Type B pancreatic cell (in vitro differentiated cells): ENCODE results near the gene AGR3. TPM values are rescaled to one million over a fixed set of nuclear protein-coding genes. Genes with fewer than 3 reads are reported as not detected.
A peak's percentile ranks its signal among the peaks of the same experiment; 100 is the strongest.

Source experiments
- DNase-seq: peaks from one replicate; pipeline ENCODE4 v3.0.0; 2021; ENCODE audit warnings: mixed read lengths; ENCODE audit not compliant: unreplicated experiment; ENCODE audit errors: extremely low spot score
- H3K27ac Mint-ChIP-seq: 2 replicates; pipeline ENCODE4 v1.8.0; 2021; ENCODE audit warnings: mild to moderate bottlenecking, mixed read lengths
- H3K27me3 Mint-ChIP-seq: 2 replicates; pipeline ENCODE4 v1.8.0; 2021; ENCODE audit warnings: mixed read lengths
- H3K36me3 Mint-ChIP-seq: 2 replicates; pipeline ENCODE4 v1.8.0; 2021; ENCODE audit warnings: mixed read lengths
- H3K4me1 Mint-ChIP-seq: one replicate; pipeline ENCODE4 v1.8.0; 2021; ENCODE audit warnings: mixed read lengths; ENCODE audit not compliant: unreplicated experiment
- H3K4me3 Mint-ChIP-seq: 2 replicates; pipeline ENCODE4 v1.8.0; 2021; ENCODE audit warnings: mild to moderate bottlenecking, mixed read lengths
- H3K9me3 Mint-ChIP-seq: 2 replicates; pipeline ENCODE4 v1.8.0; 2021; ENCODE audit warnings: mixed read lengths
- CTCF ChIP-seq: fragments of 200-600 bp; sonication (generic); conservative IDR thresholded peaks from 2 replicates; pipeline ENCODE4 v1.5.0; 2021; ENCODE audit warnings: antibody characterized with exemption, mild to moderate bottlenecking
- total RNA-seq: library from RNA; stranded (reverse); gene quantifications from 2 replicates; pipeline ENCODE4 v1.2.1, GENCODE V29; 2021; ENCODE audit warnings: low replicate concordance

AGR3 gene
- total RNA-seq, 1 donor from 2014 or later, result 5.2 TPM

GRCh38 chr7:16851829-16852228, 30.0 kb downstream of the AGR3 start:
- TF ChIP-seq CTCF, result no peak
- no peak overlapping the region for H3K27ac Mint-ChIP-seq
- H3K9me3 Mint-ChIP-seq, result no peaks in the 10 kb centered on the region
- H3K4me3 Mint-ChIP-seq, result no peak overlapping the region
- H3K27me3 Mint-ChIP-seq, result no peaks in the 10 kb centered on the region
- no peak for DNase-seq
- peaks cover 11% of the 10 kb centered on the region for H3K4me1 Mint-ChIP-seq
- H3K36me3 Mint-ChIP-seq, result no peaks in the 10 kb centered on the region

GRCh38 chr7:16850614-16851466, 30.9 kb downstream of the AGR3 start:
- no peak for TF ChIP-seq CTCF
- no peak for DNase-seq
- no peaks in the 10 kb centered on the region for H3K36me3 Mint-ChIP-seq
- no peaks in the 10 kb centered on the region for H3K9me3 Mint-ChIP-seq
- peaks cover 19% of the 10 kb centered on the region for H3K4me1 Mint-ChIP-seq
- no peak overlapping the region for H3K27ac Mint-ChIP-seq
- H3K4me3 Mint-ChIP-seq, result no peak overlapping the region
- no peaks in the 10 kb centered on the region for H3K27me3 Mint-ChIP-seq

GRCh38 chr7:16849296-16850148, 32.3 kb downstream of the AGR3 start:
- DNase-seq, result no peak
- no peak for TF ChIP-seq CTCF
- Mint-ChIP-seq H3K27ac (peak overlapping the region; percentile 17), H3K9me3 (no peaks in the 10 kb centered on the region), H3K36me3 (no peaks in the 10 kb centered on the region), H3K4me3 (no peak overlapping the region), H3K27me3 (no peaks in the 10 kb centered on the region), H3K4me1 (peaks cover 19% of the 10 kb centered on the region)

GRCh38 chr7:16847381-16847860, 34.4 kb downstream of the AGR3 start:
- H3K27ac Mint-ChIP-seq, result peak overlapping the region; percentile 94
- no peaks in the 10 kb centered on the region for H3K9me3 Mint-ChIP-seq
- TF ChIP-seq CTCF, result no peak
- no peaks in the 10 kb centered on the region for H3K27me3 Mint-ChIP-seq
- H3K4me1 Mint-ChIP-seq, result peaks cover 19% of the 10 kb centered on the region
- no peak for DNase-seq
- peak overlapping the region; percentile 34 for H3K4me3 Mint-ChIP-seq
- no peaks in the 10 kb centered on the region for H3K36me3 Mint-ChIP-seq

- Mint-ChIP-seq H3K9me3 (no peaks in the 10 kb centered on the region), H3K27me3 (no peaks in the 10 kb centered on the region), H3K27ac (peak overlapping the region; percentile 94)
Observed at GRCh38 chr7:16846601-16847165, 35.1 kb downstream of the AGR3 start.

More at GRCh38 chr7:16846601-16847165, 35.1 kb downstream of the AGR3 start:
- no peaks in the 10 kb centered on the region for H3K36me3 Mint-ChIP-seq
- TF ChIP-seq CTCF, result no peak
- peaks cover 19% of the 10 kb centered on the region for H3K4me1 Mint-ChIP-seq
- H3K4me3 Mint-ChIP-seq, result peak overlapping the region; percentile 34
- DNase-seq, result no peak
